ENCODE data around the gene CMBL. TPM values are rescaled to one million over a fixed set of nuclear protein-coding genes. Genes with fewer than 3 reads are reported as not detected.

The CMBL gene
- total and polyA plus RNA-seq, 2 of the 13 experiments (the other 11 are each of a cell fraction or from before 2014, with no cell fraction given), result 11.5 to 17.0 TPM

GRCh38 chr5:10278658-10279279 is 28.9 kb downstream of the CMBL start:
- ChIA-PET CTCF (ENCODE audit: low intra/inter-chr PET ratio, low total read pairs) (no interaction called here), POLR2A (no interaction called here)
- Histone ChIP-seq H2AFZ (ENCODE audit: low read length) (no peak overlapping the region), H3K9me3 (ENCODE audit: low read length) (no peaks in the 10 kb centered on the region), H3K36me3 (replicated peaks in 1 of 2; ENCODE audit: control insufficient read depth in 1 of 2, insufficient read depth in 2 of 2, low read length in 2 of 2) (no peaks in the 10 kb centered on the region; a peak in 1 of 5 replicates), H3K4me3 (replicated peaks in 1 of 3; ENCODE audit: insufficient read depth in 1 of 3, low read depth in 2 of 3, low read length in 3 of 3) (no peak overlapping the region), H4K20me1 (ENCODE audit: insufficient read depth, low read length) (no peaks in the 10 kb centered on the region), H3K79me2 (ENCODE audit: insufficient read depth, low read length) (no peaks in the 10 kb centered on the region), H3K27ac (ENCODE audit: extremely low read length, insufficient read depth, low read length) (no peak overlapping the region), H3K4me2 (ENCODE audit: low read depth, low read length) (no peak overlapping the region), H3K27me3 (ENCODE audit: control insufficient read depth in 1 of 2, insufficient read depth in 2 of 2, low read length in 2 of 2) (no peaks in the 10 kb centered on the region), H3K9ac (ENCODE audit: insufficient read depth, low read depth, low read length) (no peak overlapping the region), H3K4me1 (ENCODE audit: insufficient read depth, low read length) (peaks cover 13% of the 10 kb centered on the region)
- no peak for FAIRE-seq
- BruUV-seq (replicated peaks), result no TSS peak
- 91% methylated on average over 12 of the region's 12 CpGs for WGBS (ENCODE audit: low lambda C conversion rate)
- no peak for DNase-seq (ENCODE audit: low spot score)
- TF ChIP-seq ZFP36L2 (CRISPR knock-in tag; IDR thresholded peaks at IDR 0.05) (no peak), FOXO4 (CRISPR knock-in tag; conservative IDR thresholded peaks at IDR 0.05) (0 out of 2 replicates have a peak, but pooled peaks have one; percentile 22), SNAPC5 (CRISPR knock-in tag; IDR thresholded peaks at IDR 0.05; ENCODE audit: borderline replicate concordance) (no peak)
- in situ Hi-C loops (cut with HindIII; ENCODE audit: extremely low pct_ligation_motif_present, low pct_unique_long_range_greater_than_20kb), result no loop called here
- intact Hi-C loops (cut with micrococcal nuclease; ENCODE audit: unreplicated experiment), result no loop called here
- ATAC-seq, result no peak

GRCh38 chr5:10277773-10278630 is 29.7 kb downstream of the CMBL start:
- ATAC-seq (no peak), FAIRE-seq (no peak), DNase-seq (ENCODE audit: low spot score) (no peak)
- TF ChIP-seq SMAD3 (CRISPR knock-in tag; IDR thresholded peaks at IDR 0.05), result no peak
- no peak for TF ChIP-seq ZNF34 (CRISPR knock-in tag; IDR thresholded peaks at IDR 0.05; ENCODE audit: borderline replicate concordance)
- no peak for TF ChIP-seq RFXANK (CRISPR knock-in tag; IDR thresholded peaks at IDR 0.05)
- TF ChIP-seq ZNF629 (CRISPR knock-in tag; conservative IDR thresholded peaks at IDR 0.05), result peak; percentile 78
- Histone ChIP-seq H3K4me2 (ENCODE audit: low read depth, low read length) (no peak overlapping the region), H3K27ac (ENCODE audit: extremely low read length, insufficient read depth, low read length) (no peak overlapping the region), H3K9ac (ENCODE audit: insufficient read depth, low read depth, low read length) (no peak overlapping the region), H3K4me3 (replicated peaks in 1 of 3; ENCODE audit: insufficient read depth in 1 of 3, low read depth in 2 of 3, low read length in 3 of 3) (no peak overlapping the region), H3K27me3 (ENCODE audit: control insufficient read depth in 1 of 2, insufficient read depth in 2 of 2, low read length in 2 of 2) (no peaks in the 10 kb centered on the region), H3K9me3 (ENCODE audit: low read length) (no peaks in the 10 kb centered on the region), H2AFZ (ENCODE audit: low read length) (no peak overlapping the region), H4K20me1 (ENCODE audit: insufficient read depth, low read length) (no peaks in the 10 kb centered on the region), H3K79me2 (ENCODE audit: insufficient read depth, low read length) (no peaks in the 10 kb centered on the region), H3K36me3 (replicated peaks in 1 of 2; ENCODE audit: control insufficient read depth in 1 of 2, insufficient read depth in 2 of 2, low read length in 2 of 2) (no peaks in the 10 kb centered on the region; a peak in 1 of 5 replicates), H3K4me1 (ENCODE audit: insufficient read depth, low read length) (peaks cover 14% of the 10 kb centered on the region)
- intact Hi-C loops (cut with micrococcal nuclease; ENCODE audit: unreplicated experiment) (no loop called here), in situ Hi-C loops (cut with HindIII; ENCODE audit: extremely low pct_ligation_motif_present, low pct_unique_long_range_greater_than_20kb) (no loop called here)
- ChIA-PET CTCF (ENCODE audit: low intra/inter-chr PET ratio, low total read pairs) (no interaction called here), POLR2A (no interaction called here)
- BruUV-seq (replicated peaks), result no TSS peak
- WGBS (ENCODE audit: low lambda C conversion rate), result 96% methylated on average over 9 of the region's 13 CpGs

Data from HepG2 (cell line).